ENCODE measurements around the gene FBXL19. TPM values are rescaled to one million over a fixed set of nuclear protein-coding genes. Genes with fewer than 3 reads are reported as not detected.

The FBXL19 gene
- total and polyA plus RNA-seq, 2 of the 13 experiments (the other 11 are each of a cell fraction or from before 2014, with no cell fraction given) = 6.0 to 13.7 TPM

DNA sequence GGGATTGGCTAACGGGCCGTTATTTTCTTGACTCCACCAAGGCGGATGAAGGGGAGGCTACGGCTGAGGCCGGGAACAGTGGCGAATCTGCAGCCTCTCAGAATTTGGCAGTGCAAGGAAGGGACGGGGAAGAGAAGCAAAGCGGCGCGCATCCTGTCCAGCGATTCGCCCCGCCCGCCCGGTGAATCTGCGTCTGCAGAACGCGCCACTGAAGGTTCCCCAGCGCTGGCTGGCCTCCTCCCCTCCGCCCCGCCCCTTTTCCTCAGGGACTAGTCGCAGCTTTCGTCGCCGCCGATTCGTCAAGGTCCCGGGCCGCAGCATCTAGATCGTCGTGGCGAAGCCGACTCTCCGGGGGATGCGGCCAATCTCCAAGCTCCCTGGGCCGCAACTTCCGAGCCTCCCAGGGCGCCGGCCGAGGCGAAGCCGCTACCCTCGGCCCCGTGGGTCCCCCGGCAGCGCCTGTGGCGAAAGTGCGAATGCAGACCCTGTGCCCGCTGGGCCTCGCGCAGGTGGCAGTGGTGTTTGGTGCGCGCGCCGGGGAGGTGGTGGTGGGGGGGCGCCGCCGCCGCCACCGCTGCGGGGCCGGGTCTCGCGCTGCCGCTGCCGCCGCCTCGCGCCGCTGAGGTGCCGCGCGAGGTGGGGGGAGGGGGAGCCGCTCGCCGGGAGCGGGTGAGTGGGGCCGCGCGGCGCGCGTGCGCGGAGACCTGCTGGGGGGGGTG is 34.2 kb downstream of the FBXL19 start, which contains the start of gene SETD1A (continued):
- TF ChIP-seq, protein P1, sequence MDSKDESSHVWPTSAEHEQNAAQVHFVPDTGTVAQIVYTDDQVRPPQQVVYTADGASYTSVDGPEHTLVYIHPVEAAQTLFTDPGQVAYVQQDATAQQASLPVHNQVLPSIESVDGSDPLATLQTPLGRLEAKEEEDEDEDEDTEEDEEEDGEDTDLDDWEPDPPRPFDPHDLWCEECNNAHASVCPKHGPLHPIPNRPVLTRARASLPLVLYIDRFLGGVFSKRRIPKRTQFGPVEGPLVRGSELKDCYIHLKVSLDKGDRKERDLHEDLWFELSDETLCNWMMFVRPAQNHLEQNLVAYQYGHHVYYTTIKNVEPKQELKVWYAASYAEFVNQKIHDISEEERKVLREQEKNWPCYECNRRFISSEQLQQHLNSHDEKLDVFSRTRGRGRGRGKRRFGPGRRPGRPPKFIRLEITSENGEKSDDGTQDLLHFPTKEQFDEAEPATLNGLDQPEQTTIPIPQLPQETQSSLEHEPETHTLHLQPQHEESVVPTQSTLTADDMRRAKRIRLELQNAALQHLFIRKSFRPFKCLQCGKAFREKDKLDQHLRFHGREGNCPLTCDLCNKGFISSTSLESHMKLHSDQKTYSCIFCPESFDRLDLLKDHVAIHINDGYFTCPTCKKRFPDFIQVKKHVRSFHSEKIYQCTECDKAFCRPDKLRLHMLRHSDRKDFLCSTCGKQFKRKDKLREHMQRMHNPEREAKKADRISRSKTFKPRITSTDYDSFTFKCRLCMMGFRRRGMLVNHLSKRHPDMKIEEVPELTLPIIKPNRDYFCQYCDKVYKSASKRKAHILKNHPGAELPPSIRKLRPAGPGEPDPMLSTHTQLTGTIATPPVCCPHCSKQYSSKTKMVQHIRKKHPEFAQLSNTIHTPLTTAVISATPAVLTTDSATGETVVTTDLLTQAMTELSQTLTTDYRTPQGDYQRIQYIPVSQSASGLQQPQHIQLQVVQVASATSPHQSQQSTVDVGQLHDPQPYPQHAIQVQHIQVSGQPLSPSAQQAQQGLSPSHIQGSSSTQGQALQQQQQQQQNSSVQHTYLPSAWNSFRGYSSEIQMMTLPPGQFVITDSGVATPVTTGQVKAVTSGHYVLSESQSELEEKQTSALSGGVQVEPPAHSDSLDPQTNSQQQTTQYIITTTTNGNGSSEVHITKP (CRISPR knock-in tag; IDR thresholded peaks at IDR 0.05; ENCODE audit: low read depth) = peak; percentile 64; the same call in 1 of the 2 replicates
- TF ChIP-seq ZNF230 (CRISPR knock-in tag; IDR thresholded peaks at IDR 0.05) (peak; percentile 84; the same call in 1 of the 2 replicates), ZNF253 (CRISPR knock-in tag; IDR thresholded peaks at IDR 0.05; ENCODE audit: borderline replicate concordance) (0 out of 2 replicates have a peak, but pooled peaks have one; percentile 18), GTF2F1 (IDR thresholded peaks at IDR 0.05; ENCODE audit: low read length) (no peak), SAFB2 (CRISPR knock-in tag; IDR thresholded peaks at IDR 0.05; ENCODE audit: borderline replicate concordance, low read depth) (no peak), HDAC2 (CRISPR knock-in tag; IDR thresholded peaks at IDR 0.05) (peak; percentile 66), ZNF713 (CRISPR knock-in tag; IDR thresholded peaks at IDR 0.05) (no peak), ZIK1 (CRISPR knock-in tag; IDR thresholded peaks at IDR 0.05; ENCODE audit: borderline replicate concordance, low read depth) (peak; percentile 88), NONO (IDR thresholded peaks at IDR 0.05) (no peak), NONO (CRISPR knock-in tag; conservative IDR thresholded peaks at IDR 0.05) (no peak; the same call in none of the 2 replicates), ZNF841 (CRISPR knock-in tag; IDR thresholded peaks at IDR 0.05; ENCODE audit: borderline replicate concordance) (no peak), ZNF552 (CRISPR knock-in tag; IDR thresholded peaks at IDR 0.05; ENCODE audit: borderline replicate concordance) (no peak), DNMT3B (CRISPR knock-in tag; conservative IDR thresholded peaks at IDR 0.05) (0 out of 2 replicates have a peak, but pooled peaks have one; percentile 8), RXRA (CRISPR knock-in tag; IDR thresholded peaks at IDR 0.05) (peak; percentile 75; the same call in 1 of the 2 replicates), PITX1 (CRISPR knock-in tag; IDR thresholded peaks at IDR 0.05) (peak; percentile 47; the same call in 1 of the 2 replicates), HNF1A (IDR thresholded peaks at IDR 0.05; ENCODE audit: low read depth) (peak; percentile 34; the same call in 1 of the 2 replicates), HNF1A (CRISPR knock-in tag; IDR thresholded peaks at IDR 0.05; ENCODE audit: borderline replicate concordance) (no peak), HNRNPH1 (optimal IDR thresholded peaks at IDR 0.05; ENCODE audit: low read depth, low read length) (no peak)
- TF ChIP-seq, protein P2, sequence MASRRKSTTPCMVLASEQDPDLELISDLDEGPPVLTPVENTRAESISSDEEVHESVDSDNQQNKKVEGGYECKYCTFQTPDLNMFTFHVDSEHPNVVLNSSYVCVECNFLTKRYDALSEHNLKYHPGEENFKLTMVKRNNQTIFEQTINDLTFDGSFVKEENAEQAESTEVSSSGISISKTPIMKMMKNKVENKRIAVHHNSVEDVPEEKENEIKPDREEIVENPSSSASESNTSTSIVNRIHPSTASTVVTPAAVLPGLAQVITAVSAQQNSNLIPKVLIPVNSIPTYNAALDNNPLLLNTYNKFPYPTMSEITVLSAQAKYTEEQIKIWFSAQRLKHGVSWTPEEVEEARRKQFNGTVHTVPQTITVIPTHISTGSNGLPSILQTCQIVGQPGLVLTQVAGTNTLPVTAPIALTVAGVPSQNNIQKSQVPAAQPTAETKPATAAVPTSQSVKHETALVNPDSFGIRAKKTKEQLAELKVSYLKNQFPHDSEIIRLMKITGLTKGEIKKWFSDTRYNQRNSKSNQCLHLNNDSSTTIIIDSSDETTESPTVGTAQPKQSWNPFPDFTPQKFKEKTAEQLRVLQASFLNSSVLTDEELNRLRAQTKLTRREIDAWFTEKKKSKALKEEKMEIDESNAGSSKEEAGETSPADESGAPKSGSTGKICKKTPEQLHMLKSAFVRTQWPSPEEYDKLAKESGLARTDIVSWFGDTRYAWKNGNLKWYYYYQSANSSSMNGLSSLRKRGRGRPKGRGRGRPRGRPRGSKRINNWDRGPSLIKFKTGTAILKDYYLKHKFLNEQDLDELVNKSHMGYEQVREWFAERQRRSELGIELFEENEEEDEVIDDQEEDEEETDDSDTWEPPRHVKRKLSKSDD (CRISPR knock-in tag; IDR thresholded peaks at IDR 0.05; ENCODE audit: low read depth) = no peak; the same call in 1 of the 2 replicates

Measured in HepG2 (cell line).